A204.1 (cell line): ENCODE data around the gene MYDGF.

ENCODE experiments used
- FAIRE-seq: peaks from 2 replicates; lab custom pipeline; 2012; peaks lifted over from hg19 to GRCh38; lab: Jason Lieb, UNC

The MYDGF gene

GRCh38 chr19:4640247-4641000 lies 29.7 kb downstream of the MYDGF start:
- no peak for FAIRE-seq

GRCh38 chr19:4639531-4640246 lies 30.5 kb downstream of the MYDGF start:
- no peak for FAIRE-seq

DNA sequence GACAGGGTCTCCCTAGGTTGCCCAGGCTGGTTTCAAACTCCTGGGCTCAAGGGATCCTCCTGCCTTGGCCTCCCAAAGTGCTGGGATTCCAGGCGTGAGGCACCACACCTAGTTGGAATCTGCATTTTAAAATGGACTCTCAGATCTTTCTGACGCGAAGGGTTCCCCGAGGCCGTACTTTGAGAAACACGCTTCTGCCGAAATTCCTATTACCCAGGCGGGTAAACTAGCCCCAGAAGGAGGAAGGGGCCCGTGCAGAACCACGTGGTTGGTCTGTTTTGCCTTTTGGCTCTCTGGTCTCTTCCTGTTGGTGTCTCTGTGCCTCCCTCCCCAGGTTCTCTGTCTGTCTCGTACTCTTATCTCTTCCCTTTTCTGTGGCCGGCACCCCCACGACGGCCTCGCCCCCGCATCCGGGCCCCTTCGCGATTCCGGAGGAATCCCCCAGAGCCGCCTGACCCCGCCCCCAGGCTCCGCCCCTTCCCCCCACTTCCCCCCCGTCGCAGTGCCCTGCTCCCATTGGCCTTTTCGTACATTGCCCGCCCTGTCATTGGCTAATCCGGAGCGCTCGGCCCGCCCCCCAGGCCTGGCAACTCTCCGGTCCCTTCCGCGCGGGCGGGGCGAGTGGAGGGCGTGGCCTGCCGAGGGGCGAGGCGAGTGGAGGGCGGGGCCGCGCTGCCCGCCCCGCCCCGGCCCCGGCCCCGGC lies 31.2 kb downstream of the MYDGF start, which contains the start of gene TNFAIP8L1:
Gene TNFAIP8L1, plus strand, starts transcription at position 689 of the 703 bp plus-strand sequence. CDS start 12,354 bp downstream, outside the sequence.
- FAIRE-seq, result no peak

GRCh38 chr19:4638317-4638716 lies 31.8 kb downstream of the MYDGF start:
- no peak for FAIRE-seq

DNA sequence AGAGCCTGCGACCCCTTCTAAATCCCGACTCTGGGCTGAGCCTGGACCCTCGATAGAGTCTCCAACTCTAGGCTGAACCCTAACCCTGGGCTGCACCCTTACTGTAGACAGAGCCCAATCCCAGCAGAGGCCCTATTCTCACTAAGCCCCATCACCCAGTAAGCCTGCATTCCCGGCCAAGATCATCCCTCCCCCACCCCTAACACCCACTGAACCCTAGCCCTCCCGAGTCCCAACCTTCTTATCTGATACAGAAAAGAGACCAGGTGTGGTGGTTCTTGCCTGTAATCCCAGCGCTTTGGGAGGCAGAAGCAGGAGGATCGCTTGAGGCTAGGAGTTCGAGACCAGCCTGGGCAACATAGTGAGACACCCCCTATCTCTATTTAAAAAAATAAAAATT lies 33.4 kb downstream of the MYDGF start:
- no peak for FAIRE-seq

- FAIRE-seq, result no peak
These were observed 33.9 kb downstream of the MYDGF start for GRCh38 chr19:4636151-4636717.

GRCh38 chr19:4635754-4636116 lies 34.4 kb downstream of the MYDGF start:
- FAIRE-seq, result no peak

DNA sequence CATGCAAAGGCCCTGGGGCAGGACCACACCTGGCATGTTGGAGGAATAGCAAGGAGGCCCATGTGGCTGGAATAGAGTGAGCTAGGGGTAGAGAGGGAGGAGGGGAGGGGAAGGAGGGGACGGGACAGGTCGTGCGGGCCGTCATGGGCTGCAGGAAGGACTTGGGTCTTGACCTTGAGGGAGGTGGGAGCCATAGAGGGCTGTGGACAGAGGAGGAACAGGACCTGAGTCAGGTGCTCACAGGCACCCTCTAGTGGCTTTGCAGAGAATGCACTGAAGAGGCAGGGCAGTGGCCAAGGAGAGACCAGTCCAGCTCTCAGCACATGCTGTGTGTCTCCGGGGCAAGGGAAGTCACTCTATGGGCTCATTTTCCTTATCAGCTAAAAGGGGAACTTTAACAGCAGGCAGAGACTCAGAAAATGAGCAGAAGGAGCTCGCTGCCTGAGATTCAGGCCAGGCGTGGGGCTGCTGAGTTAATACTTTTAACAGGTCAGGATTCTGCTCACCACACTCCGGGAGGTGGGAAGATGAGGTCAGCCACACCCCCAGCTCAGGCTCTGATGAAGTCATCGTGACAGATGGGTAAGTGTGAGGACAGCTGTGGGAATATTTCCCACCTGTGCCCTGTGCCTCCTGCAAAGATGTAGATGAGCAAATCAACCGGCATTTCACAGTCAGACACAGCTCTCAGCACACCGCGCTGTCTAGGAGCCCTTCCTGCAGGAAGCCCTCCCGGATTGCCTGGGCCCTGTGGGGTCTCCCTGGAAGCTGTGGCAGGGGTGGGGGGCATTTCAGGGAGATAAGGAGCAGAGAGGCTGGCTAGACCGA lies 36.8 kb downstream of the MYDGF start:
- FAIRE-seq, result no peak

GRCh38 chr19:4624733-4625362 lies 45.3 kb downstream of the MYDGF start:
- peak; percentile 93 for FAIRE-seq

GRCh38 chr19:4624301-4624700 lies 45.8 kb downstream of the MYDGF start:
- FAIRE-seq, result no peak

DNA sequence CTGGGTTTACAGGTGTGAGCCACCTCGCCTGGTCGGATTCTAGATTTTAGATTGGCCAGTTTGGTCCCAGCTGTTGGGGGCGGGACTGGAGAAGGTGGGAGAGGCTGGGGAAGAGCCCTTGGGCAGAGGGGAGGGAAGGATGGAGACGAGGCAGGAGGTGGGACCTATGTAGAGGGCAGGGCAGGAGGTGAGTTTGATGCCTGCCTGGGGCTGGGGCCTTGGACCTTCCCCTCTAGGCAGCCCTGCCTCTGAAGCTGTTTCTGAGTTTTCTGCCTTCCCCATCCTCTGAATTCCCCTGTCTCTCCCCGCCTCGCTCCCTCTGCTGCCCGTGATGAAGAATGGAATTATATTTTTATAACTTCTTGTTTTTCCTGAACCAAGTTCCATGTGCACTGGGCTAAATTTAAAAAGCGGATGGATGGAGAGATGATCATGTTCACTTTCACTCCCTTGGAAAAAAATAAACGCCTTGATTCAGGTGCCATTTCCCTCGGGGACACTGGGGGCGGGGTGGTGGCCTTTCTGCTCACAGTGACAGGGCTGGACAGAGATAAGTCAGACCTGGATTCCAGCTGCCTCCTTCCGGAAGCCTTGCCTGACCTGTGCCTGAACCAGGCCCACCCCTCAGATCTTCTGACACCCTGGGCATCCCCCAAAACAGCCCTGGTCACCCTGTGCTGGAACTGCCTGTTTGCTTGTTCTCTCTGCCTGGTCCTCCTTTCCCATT lies 47.3 kb downstream of the MYDGF start:
- no peak for FAIRE-seq

DNA sequence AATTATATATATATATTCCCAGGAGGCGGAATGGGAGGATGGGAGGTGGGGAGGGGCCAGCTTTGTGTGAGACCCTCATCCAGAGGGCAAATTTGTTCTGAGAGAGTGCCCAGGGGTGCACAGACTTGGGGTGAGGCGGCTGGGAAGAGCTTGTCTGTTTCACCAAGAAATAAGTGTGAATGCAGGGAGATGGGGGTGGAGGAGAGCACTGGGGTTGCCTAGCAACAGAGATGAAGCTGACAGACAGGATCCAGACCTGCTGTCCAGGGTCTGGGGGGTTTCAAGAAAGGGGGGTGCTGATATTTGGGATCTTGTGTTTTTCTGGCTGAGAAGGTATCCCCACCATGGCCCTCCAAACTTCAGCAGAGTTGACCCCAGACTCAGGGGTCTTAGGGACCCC lies 49.5 kb downstream of the MYDGF start:
- no peak for FAIRE-seq

DNA sequence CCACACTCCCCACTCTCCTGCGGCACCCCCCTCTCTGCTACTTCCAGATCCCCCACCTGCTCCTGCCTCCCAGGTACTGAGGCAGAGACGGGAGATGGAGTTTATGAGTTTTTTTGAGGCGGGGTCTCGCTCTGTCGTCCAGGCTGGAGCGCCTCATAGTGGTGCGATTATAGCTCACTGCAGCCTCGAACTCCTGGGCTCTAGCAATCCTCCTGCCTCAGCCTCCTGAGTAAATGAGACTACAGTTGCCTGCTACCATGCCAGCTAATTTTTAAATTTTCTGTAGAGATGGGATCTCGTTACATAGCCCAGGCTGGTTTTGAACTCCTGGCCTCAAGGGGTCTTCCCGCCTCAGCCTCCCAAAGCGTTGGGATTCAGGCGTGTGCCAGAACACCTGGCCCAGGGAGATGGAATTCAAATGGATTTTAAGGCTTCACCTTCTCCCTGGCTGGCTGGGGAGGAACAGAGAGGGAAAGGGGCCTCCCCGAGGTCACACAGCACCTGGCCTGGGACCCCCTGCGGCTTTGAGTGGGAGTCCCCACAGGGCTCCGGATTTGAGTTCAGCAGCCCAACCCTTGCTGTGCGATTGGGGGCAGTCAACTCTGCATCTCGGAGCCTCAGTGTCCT lies 50.4 kb downstream of the MYDGF start:
- FAIRE-seq, result no peak

GRCh38 chr19:4618019-4618418 lies 52.1 kb downstream of the MYDGF start:
- FAIRE-seq, result no peak

GRCh38 chr19:4613254-4613751 lies 56.8 kb downstream of the MYDGF start:
- no peak for FAIRE-seq

DNA sequence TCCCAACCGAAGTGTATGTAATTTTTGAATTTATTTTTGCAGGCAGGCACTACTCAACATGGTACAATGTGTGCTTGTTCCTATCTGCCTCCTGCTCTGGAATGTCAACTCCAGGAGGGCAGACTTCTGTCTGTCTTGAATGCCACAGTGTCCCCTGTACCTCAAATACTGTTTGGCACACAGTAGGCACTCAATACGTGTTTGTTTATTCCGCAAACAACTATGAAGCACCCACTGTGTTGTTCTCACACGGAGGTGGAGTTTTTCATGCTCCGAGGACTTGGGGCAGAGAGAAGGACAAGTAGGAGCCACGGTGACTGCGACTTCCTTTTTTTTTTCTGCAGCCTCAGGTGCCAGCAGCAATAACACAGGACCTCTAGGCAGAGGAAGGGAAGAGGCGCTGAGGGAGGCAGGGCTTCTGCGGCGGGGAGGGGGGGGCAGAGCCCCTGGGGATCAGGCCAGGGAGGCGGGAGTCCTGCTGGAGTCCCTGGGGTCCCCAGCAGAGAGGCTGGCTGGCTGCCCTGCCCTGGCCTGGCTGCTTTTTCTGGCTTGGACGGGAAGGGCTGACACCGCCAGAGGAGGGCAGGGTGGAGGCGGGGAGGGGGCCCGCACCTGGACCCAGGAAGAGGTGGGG lies 60.1 kb downstream of the MYDGF start:
- no peak for FAIRE-seq
